Astrocyte (in vitro differentiated cells and primary cell): Measurements from ENCODE around the gene GNA14. TPM values are rescaled to one million over a fixed set of nuclear protein-coding genes. Genes with fewer than 3 reads are reported as not detected.

Experiments
- DNase-seq: peaks from one replicate; pipeline ENCODE4 v3.0.0-alpha.2; 2010; ENCODE audit warnings: low read depth
- FAIRE-seq: peaks from 2 replicates; lab custom pipeline; 2011; peaks lifted over from hg19 to GRCh38; lab: Jason Lieb, UNC
- H2AFZ ChIP-seq: 2 replicates; pipeline ENCODE4 v1.6.0; 2012; ENCODE audit warnings: low read depth, low read length, inconsistent platforms
- H3K27ac ChIP-seq: 2 replicates; pipeline ENCODE4 v1.5.1; 2011; ENCODE audit warnings: low read depth, low read length, inconsistent platforms
- H3K27me3 ChIP-seq: 2 replicates; pipeline ENCODE4 v1.6.0; 2011; ENCODE audit warnings: low read length, inconsistent platforms; ENCODE audit not compliant: insufficient read depth
- H3K36me3 ChIP-seq: 2 replicates; pipeline ENCODE4 v1.5.1; 2011; ENCODE audit warnings: low read length, inconsistent platforms; ENCODE audit not compliant: insufficient read depth
- H3K4me1 ChIP-seq: 2 replicates; pipeline ENCODE4 v1.5.1; 2011; ENCODE audit warnings: low read length, inconsistent platforms; ENCODE audit not compliant: insufficient read depth
- H3K4me2 ChIP-seq: 2 replicates; pipeline ENCODE4 v1.6.0; 2012; ENCODE audit warnings: low read length, inconsistent platforms
- H3K4me3 ChIP-seq: 2 replicates; pipeline ENCODE4 v1.5.1; 2011; ENCODE audit warnings: low read depth, mild to moderate bottlenecking, low read length, inconsistent platforms; ENCODE audit not compliant: insufficient read depth
- H3K79me2 ChIP-seq: 2 replicates; pipeline ENCODE4 v1.6.0; 2012; ENCODE audit warnings: mild to moderate bottlenecking, low read length, inconsistent platforms; ENCODE audit not compliant: insufficient read depth
- H3K9ac ChIP-seq: 2 replicates; pipeline ENCODE4 v1.6.0; 2012; ENCODE audit warnings: mild to moderate bottlenecking, low read length, inconsistent platforms
- H3K9me3 ChIP-seq: 2 replicates; pipeline ENCODE4 v1.5.1; 2012; ENCODE audit warnings: low read depth, mild to moderate bottlenecking, low read length, inconsistent platforms; ENCODE audit not compliant: insufficient read depth
- H4K20me1 ChIP-seq: 2 replicates; pipeline ENCODE4 v1.6.0; 2012; ENCODE audit warnings: low read length, inconsistent platforms; ENCODE audit not compliant: insufficient read depth
- H3K27ac Mint-ChIP-seq: one replicate; pipeline ENCODE4 v1.8.0; 2021; ENCODE audit warnings: mild to moderate bottlenecking, mixed read lengths; ENCODE audit not compliant: unreplicated experiment
- H3K27me3 Mint-ChIP-seq: one replicate; pipeline ENCODE4 v1.8.0; 2021; ENCODE audit warnings: low read depth, mixed read lengths; ENCODE audit not compliant: unreplicated experiment
- H3K36me3 Mint-ChIP-seq: one replicate; pipeline ENCODE4 v1.8.0; 2021; ENCODE audit warnings: low read depth, mixed read lengths; ENCODE audit not compliant: unreplicated experiment
- H3K4me1 Mint-ChIP-seq: one replicate; pipeline ENCODE4 v1.8.0; 2021; ENCODE audit warnings: low read depth, mixed read lengths; ENCODE audit not compliant: unreplicated experiment
- H3K4me3 Mint-ChIP-seq: one replicate; pipeline ENCODE4 v1.8.0; 2021; ENCODE audit warnings: mild to moderate bottlenecking, moderate library complexity, mixed read lengths; ENCODE audit not compliant: unreplicated experiment
- H3K9me3 Mint-ChIP-seq: one replicate; pipeline ENCODE4 v1.8.0; 2021; ENCODE audit warnings: mild to moderate bottlenecking, mixed read lengths; ENCODE audit not compliant: unreplicated experiment
- CTCF ChIP-seq: IDR thresholded peaks from 2 replicates; pipeline ENCODE4 v1.5.1; 2011; ENCODE audit warnings: low read depth, mild to moderate bottlenecking, inconsistent platforms, low read length, moderate library complexity; ENCODE audit not compliant: insufficient read depth
- EZH2 ChIP-seq: IDR thresholded peaks from 2 replicates; pipeline ENCODE4 v1.6.1; 2012; ENCODE audit warnings: mild to moderate bottlenecking, low read length, inconsistent platforms; ENCODE audit not compliant: insufficient read depth
- total RNA-seq: library from RNA; stranded (reverse); gene quantifications from 2 replicates; pipeline ENCODE4 v1.2.1, GENCODE V29; 2021

GNA14 gene
- total RNA-seq, 1 donor from 2014 or later = 1.0 TPM

GRCh38 chr9:77605449-77606220 is 42.5 kb downstream of the GNA14 start:
- Mint-ChIP-seq H3K36me3 (no peaks in the 10 kb centered on the region), H3K4me3 (no peak overlapping the region), H3K27ac (no peak overlapping the region), H3K4me1 (peaks cover 12% of the 10 kb centered on the region), H3K27me3 (peaks cover under 1% of the 10 kb centered on the region), H3K9me3 (no peaks in the 10 kb centered on the region)
- Histone ChIP-seq H3K4me3 (no peak overlapping the region), H4K20me1 (no peaks in the 10 kb centered on the region), H3K9me3 (no peaks in the 10 kb centered on the region), H3K9ac (no peak overlapping the region), H3K4me2 (no peak overlapping the region), H3K4me1 (no peaks in the 10 kb centered on the region), H2AFZ (no peak overlapping the region), H3K36me3 (no peaks in the 10 kb centered on the region), H3K79me2 (no peaks in the 10 kb centered on the region), H3K27me3 (no peaks in the 10 kb centered on the region), H3K27ac (no peak overlapping the region)
- DNase-seq (no peak), FAIRE-seq (no peak)
- TF ChIP-seq CTCF (no peak), EZH2 (no peak)

GRCh38 chr9:77604316-77604715 is 43.8 kb downstream of the GNA14 start:
- Histone ChIP-seq H3K9me3 (no peaks in the 10 kb centered on the region), H3K27ac (no peak overlapping the region), H3K4me3 (no peak overlapping the region), H3K36me3 (no peaks in the 10 kb centered on the region), H4K20me1 (no peaks in the 10 kb centered on the region), H3K79me2 (no peaks in the 10 kb centered on the region), H3K4me1 (no peaks in the 10 kb centered on the region), H2AFZ (no peak overlapping the region), H3K4me2 (no peak overlapping the region), H3K9ac (no peak overlapping the region), H3K27me3 (no peaks in the 10 kb centered on the region)
- H3K27me3 Mint-ChIP-seq = no peaks in the 10 kb centered on the region
- H3K36me3 Mint-ChIP-seq = no peaks in the 10 kb centered on the region
- DNase-seq (peak; percentile 22), FAIRE-seq (no peak)
- TF ChIP-seq EZH2 = no peak
- no peak for TF ChIP-seq CTCF
- H3K4me1 Mint-ChIP-seq = peaks cover 12% of the 10 kb centered on the region
- H3K27ac Mint-ChIP-seq = no peak overlapping the region
- H3K9me3 Mint-ChIP-seq = no peaks in the 10 kb centered on the region
- no peak overlapping the region for H3K4me3 Mint-ChIP-seq

GRCh38 chr9:77602852-77603251 is 45.3 kb downstream of the GNA14 start:
- no peaks in the 10 kb centered on the region for H3K9me3 ChIP-seq
- no peak for FAIRE-seq
- H4K20me1 ChIP-seq = no peaks in the 10 kb centered on the region
- H3K9me3 Mint-ChIP-seq = no peaks in the 10 kb centered on the region
- no peaks in the 10 kb centered on the region for H3K27me3 ChIP-seq
- no peak overlapping the region for H2AFZ ChIP-seq
- H3K36me3 ChIP-seq = no peaks in the 10 kb centered on the region
- no peak for DNase-seq
- H3K4me2 ChIP-seq = no peak overlapping the region
- H3K27ac ChIP-seq = no peak overlapping the region
- TF ChIP-seq EZH2 (no peak), CTCF (no peak)
- H3K27me3 Mint-ChIP-seq = no peaks in the 10 kb centered on the region
- H3K4me1 Mint-ChIP-seq = peaks cover 14% of the 10 kb centered on the region
- no peak overlapping the region for H3K4me3 Mint-ChIP-seq
- no peaks in the 10 kb centered on the region for H3K4me1 ChIP-seq
- no peaks in the 10 kb centered on the region for H3K36me3 Mint-ChIP-seq
- H3K4me3 ChIP-seq = no peak overlapping the region
- no peaks in the 10 kb centered on the region for H3K79me2 ChIP-seq
- no peak overlapping the region for H3K27ac Mint-ChIP-seq
- H3K9ac ChIP-seq = no peak overlapping the region
